ENCODE results near the gene OCLN.
"Not testable (repeated sequence)": the region's sequence is repeated elsewhere in the genome, so short reads cannot be mapped to it uniquely, and the experiment has no call there.

Gene OCLN

GRCh38 chr5:69530561-69531405, 38.2 kb downstream of the OCLN start:
- no peak for DNase-seq

- DNase-seq, result no peak
Measured at GRCh38 chr5:69531406-69531801, 38.8 kb downstream of the OCLN start.

DNA sequence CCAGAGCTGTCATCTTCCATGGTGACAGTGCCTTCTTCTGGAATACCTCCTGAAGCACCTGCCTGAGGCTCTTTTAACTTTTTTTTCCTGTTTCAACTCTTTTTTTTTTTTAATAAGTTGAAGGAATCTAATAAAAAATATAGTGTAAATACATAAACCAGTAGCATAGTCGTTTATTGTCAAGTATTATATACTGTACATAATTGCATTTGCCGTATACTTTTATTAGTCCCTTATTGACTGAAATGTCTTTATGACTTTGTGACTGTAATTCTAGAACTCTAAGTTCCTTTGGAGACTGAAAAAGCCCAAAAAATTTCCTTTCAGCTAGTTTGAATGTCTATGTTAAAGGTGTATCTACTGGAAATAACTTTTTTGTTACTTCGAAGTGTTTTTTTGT, 45.3 kb downstream of the OCLN start:
- DNase-seq, result not testable (repeated sequence)

- not testable (repeated sequence) for DNase-seq
Measured at GRCh38 chr5:69538735-69539134, 46.1 kb downstream of the OCLN start.

DNA sequence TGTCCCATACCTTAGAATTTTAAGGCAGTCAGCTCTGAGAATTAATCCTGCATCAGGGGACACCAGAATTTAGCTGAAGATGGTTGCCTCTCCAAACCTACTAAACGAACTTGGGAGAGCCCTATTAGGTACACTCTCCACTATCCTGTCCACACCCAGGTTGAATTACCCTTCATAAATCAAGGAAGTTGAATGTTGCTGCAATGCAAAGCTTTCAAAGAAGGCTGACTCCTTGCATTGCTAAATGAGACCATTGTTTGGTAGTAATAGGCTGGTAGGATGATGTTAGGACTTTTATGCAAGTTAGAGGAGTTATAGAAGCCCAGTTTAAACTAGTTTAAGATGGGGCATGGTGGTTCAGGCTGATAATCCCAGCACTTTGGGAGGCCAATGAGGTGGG, 48.8 kb downstream of the OCLN start:
- not testable (repeated sequence) for DNase-seq

DNA sequence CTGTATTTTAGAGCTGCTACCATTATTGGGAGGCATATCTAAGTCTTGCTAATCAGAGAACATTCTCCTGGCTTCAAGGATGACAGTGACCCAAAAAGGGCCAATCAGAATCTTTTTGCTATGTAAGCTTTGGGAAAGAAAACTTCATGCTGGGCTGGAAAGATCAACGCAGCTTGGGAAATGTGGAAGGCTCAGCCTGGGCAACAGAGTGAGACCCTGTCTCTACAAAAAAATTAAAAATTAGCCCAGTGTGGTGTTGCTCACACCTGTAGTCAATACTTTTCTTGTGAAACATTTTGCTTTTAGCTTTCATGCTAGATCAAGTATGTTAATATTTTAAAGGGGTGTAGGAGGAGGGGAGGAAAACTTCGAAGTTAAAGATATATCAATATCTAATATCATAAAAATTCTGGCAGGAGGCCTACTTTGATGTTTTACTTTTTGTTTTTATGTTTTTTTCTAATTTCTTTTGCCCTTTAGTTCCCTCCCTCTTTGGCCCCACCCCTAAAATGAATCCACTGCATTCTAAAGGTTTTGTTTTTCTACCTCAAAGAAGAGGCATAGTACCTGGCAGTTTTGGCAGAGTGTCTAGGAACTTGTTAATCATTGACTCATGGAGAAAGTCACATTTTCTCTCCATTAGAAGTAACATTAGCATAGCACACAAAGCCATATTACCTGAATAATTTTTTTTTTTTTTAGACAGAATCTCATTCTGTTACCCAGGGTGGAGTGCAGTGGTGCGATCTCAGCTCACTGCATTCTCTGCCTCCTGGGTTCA, 50.4 kb downstream of the OCLN start:
- not testable (repeated sequence) for DNase-seq

DNA sequence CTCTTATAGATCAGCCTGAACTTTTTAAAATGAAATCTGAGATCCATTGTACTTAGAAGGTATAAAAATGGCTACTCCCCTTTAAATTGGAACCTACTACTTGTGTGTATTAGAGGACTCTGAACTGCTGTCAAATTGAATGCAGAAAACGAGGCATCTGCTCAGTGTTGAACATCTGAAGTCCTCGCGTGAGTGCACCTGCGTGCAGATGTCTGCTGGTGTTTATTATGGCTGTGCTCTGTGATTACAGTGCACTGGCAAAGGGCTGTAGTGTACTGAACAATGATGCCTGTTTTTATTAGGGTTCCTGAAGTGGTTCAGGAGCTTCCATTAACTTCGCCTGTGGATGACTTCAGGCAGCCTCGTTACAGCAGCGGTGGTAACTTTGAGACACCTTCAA, 52.0 kb downstream of the OCLN start:
- DNase-seq, result not testable (repeated sequence)

DNA sequence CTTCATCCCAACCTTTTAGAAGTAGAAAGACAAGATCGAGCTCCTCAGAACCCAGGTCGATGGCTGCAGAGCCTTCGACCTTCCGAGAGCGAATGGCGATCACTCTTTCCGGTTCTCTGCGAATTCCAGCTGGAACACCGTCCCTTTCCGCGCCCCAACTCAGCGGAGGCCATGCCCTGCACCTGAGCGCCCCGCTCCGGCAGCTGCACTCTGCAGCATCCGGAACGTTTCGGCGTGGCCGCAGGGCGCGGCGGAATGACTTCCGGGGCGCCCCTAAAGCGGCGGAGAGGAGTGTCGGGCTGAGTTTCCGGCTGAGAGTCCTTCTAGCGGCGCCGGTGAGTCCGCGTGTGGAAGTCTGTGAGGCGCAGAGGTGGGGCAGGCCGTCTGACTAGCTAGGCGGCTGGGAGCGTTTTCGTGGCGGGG, 67.3 kb downstream of the OCLN start, which contains the start of gene GTF2H2C:
Gene GTF2H2C, plus strand, starts transcription at position 284 of the 423 bp plus-strand sequence. CDS start 4,942 bp downstream, outside the sequence.
- DNase-seq, result not testable (repeated sequence)

- not testable (repeated sequence) for DNase-seq
Measured at GRCh38 chr5:69560587-69561431, 68.2 kb downstream of the OCLN start.

DNA sequence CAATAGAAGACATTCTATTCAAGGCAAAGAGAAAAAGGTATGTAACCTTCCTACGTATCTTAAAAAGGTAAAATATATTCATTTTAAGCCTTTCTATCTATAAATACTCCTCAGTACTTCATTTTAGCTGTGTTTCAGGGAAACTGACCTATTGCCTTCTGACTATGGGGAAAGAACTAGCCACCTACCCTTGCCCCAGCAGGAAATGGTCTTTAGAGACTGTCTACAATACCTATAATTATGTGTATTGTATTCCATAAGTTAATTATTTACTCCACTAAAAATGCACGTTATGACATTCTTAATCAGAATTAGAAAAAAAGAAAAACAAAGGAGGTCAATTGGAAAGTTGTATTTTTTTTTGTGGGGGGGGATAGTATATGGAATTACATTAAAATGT, 73.6 kb downstream of the OCLN start:
- not testable (repeated sequence) for DNase-seq

DNA sequence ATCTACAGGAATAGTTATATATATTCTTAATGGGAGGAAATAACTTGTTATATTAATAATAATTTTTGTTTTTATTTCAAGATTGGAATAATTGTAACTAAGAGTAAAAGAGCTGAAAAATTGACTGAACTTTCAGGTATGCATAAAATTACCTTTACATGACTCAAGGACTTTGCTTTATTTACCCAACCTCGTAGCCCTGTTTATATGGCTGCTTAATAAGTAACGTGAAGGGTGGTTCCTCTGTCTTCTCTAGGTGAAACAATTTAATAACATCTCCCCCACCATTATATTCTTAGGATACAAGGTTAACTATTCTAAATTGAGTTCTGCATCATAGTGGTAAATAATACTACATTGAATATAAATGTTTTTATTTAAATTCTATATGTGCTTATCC, 75.5 kb downstream of the OCLN start:
- not testable (repeated sequence) for DNase-seq

DNA sequence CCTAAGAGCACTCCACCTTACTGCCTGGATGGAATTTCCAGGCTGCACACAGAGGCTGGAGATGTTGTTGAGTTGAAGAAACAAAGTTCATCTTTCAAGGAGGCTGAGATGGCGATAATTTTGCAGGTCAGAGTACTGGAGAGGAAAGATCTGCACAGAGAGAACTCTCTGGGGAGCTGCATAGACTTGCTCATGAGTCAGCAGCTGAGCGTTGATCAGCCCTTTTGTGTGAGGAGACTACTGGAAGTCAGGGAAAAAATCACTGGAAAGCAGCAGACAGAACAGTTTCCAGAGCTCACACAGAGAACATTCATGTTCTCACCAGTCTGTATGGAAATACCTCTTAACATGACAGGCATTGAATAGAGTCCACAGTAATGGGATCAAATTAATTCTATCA, 90.8 kb downstream of the OCLN start:
- not testable (repeated sequence) for DNase-seq

DNA sequence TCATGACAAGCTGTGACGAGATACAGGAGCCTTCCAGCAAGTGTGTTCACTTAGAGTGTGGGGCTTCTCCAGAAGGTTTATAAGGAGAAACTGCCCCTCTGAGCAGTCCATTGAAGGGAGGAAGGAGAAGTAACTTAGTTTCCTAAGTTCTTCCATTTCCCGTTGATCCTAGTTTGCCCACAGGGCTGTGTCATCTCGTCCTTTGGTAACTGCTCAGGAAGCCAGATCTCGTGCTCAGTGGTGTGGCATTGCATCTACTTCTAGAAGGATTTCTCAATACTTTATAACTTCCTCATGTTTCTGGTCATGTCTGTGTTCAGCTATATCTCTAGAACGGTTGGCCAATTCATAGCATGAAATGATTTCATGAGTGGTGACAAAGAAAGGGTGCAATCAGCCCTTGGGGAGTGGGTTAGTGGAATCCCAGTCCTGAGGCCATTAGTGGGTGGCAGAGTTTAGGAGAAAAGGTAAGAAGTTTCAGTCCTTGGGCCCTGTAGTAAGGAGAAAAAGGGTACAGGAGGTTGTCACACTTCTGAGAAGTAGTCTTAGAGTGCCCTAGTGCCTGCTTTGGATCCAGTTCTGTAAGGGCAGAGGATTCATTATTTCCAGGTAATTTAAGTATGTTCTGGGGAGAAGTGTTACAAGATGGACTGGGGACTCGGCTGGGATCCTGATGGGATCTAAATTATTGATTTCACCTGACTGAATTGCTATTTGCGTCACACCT, 103.7 kb downstream of the OCLN start:
- not testable (repeated sequence) for DNase-seq

- DNase-seq, result not testable (repeated sequence)
Measured at GRCh38 chr5:69601947-69602346, 109.4 kb downstream of the OCLN start.

GRCh38 chr5:69606839-69607238, 114.2 kb downstream of the OCLN start:
- not testable (repeated sequence) for DNase-seq

Data from NK-92 treated with Interleukin-12 subunit alpha and Interleukin-12 subunit beta, amount 100 ng/mL, for 24 hours (cell line).